ENCODE measurements around the gene ADGRV1. TPM values are rescaled to one million over a fixed set of nuclear protein-coding genes. Genes with fewer than 3 reads are reported as not detected.
A peak's percentile ranks its signal among the peaks of the same experiment; 100 is the strongest.

ADGRV1 gene
- total and polyA plus RNA-seq, 2 donors = 2.2 to 5.1 TPM

DNA sequence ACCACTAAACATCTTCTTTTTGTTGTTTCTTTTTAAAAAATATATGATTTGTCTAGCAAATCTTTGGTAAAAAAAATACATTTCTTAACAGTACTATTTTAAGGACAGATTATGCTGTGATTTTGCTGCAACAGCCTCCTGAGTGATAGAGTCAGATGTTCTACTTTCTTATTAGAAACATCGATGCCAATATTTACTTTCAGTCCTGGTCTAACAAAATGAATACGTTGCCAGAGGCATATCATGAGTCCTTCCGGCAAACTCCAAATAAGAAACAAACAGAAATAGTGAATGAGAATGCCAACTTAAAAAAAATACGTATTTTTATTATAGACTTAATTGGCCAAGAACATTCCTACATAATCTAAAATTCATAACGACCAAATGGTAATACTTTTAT lies 371.5 kb downstream of the ADGRV1 start:
- 97% methylated on average over 5 of the region's 5 CpGs for WGBS
- Histone ChIP-seq H3K4me3 (ENCODE audit: low read length in 2 of 2) (no peak overlapping the region), H3K9me3 (ENCODE audit: control insufficient read depth in 2 of 2, insufficient read depth in 1 of 2, low read length in 1 of 2) (peaks cover 0 to 3% of the 10 kb centered on the region in 2 donors), H3K36me3 (ENCODE audit: control insufficient read depth in 2 of 2, insufficient read depth in 2 of 2, low read length in 1 of 2) (no peaks in the 10 kb centered on the region), H3K27ac (ENCODE audit: low read depth in 1 of 2, low read length in 1 of 2) (no peak overlapping the region), H3K4me1 (ENCODE audit: control insufficient read depth in 2 of 2, insufficient read depth in 2 of 2, low read length in 2 of 2) (no peaks in the 10 kb centered on the region), H3K27me3 (ENCODE audit: control insufficient read depth in 2 of 2, insufficient read depth in 1 of 2, low read length in 1 of 2) (no peaks in the 10 kb centered on the region)
- no peak for DNase-seq (ENCODE audit: low read depth in 6 of 9, low spot score in 9 of 9)

DNA sequence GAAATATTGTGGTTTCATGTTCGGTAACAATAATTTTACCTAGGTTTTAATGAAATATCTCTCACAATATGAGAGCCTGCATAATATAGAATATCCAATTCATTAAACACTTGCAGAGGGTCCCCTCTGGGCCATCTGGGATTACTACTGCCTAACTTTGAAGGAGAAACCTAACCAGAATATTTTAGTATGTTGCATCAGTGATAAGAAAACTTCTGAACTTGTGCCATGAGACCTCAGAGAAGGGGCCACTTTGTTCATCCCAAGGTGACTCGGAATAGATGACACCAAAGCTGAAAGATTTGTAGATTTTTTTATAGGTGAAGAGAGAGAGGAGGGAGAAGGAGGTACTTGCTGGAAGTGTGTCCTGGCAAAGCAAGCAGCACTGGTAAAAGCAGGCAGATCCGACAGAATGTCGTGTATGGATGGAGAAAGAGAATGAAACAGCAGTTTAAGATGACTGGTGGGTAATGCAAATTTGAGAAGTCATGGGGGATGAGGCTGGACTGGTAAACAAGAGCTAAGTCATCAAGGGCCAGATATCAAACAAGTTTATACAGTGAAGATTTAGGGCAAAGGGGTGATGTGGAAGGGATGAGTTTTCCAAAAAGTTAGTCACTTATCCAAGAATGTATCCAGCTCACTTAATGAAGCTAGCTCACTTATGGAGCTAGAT lies 372.3 kb downstream of the ADGRV1 start:
- Histone ChIP-seq H3K4me1 (ENCODE audit: control insufficient read depth in 2 of 2, insufficient read depth in 2 of 2, low read length in 2 of 2) (no peaks in the 10 kb centered on the region), H3K9me3 (ENCODE audit: control insufficient read depth in 2 of 2, insufficient read depth in 1 of 2, low read length in 1 of 2) (peaks cover 0 to 3% of the 10 kb centered on the region in 2 donors), H3K27ac (ENCODE audit: low read depth in 1 of 2, low read length in 1 of 2) (no peak overlapping the region), H3K36me3 (ENCODE audit: control insufficient read depth in 2 of 2, insufficient read depth in 2 of 2, low read length in 1 of 2) (no peaks in the 10 kb centered on the region), H3K27me3 (ENCODE audit: control insufficient read depth in 2 of 2, insufficient read depth in 1 of 2, low read length in 1 of 2) (no peaks in the 10 kb centered on the region), H3K4me3 (ENCODE audit: low read length in 2 of 2) (no peak overlapping the region)
- no peak for DNase-seq (ENCODE audit: low read depth in 6 of 9, low spot score in 9 of 9)
- 87% methylated on average over 4 of the region's 4 CpGs for WGBS

DNA sequence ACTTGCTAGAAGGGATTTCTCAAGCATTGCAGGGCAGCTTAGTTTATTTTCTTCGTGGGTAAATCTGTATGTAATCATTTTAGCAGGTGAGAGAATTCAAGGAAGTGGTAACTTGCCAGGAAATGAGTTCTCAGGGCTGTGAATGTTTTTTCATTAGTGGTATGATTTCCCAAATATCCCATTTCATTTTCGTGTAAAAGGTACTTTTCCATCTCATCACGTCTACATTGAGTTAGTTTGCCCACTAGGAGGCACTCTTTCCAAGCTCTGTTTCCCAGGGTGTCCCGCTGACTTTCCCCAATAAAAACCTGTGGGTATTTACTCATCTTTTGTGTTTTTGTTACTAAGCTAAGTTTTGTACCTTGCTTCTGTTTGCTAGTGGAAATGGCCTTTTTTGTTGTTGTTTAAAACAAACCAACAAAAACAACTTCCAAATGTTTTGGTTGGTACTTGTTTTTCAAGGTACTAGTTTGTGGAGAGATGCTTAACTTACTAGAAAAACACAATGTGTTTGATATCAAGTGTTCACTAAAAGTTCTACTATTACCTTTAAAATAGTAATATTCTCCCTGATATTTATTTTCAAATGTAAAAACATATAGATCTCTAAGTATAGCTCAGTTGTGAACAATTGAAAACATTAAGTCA lies 373.6 kb downstream of the ADGRV1 start:
- no peaks in the 10 kb centered on the region for H3K36me3 ChIP-seq (ENCODE audit: control insufficient read depth in 2 of 2, insufficient read depth in 2 of 2, low read length in 1 of 2)
- H3K4me1 ChIP-seq (ENCODE audit: control insufficient read depth in 2 of 2, insufficient read depth in 2 of 2, low read length in 2 of 2) = no peaks in the 10 kb centered on the region
- no peak overlapping the region for H3K27ac ChIP-seq (ENCODE audit: low read depth in 1 of 2, low read length in 1 of 2)
- peak in 7 of 9 donors; percentile 16 to 56 (median 29) for DNase-seq (ENCODE audit: low read depth in 6 of 9, low spot score in 9 of 9)
- no peaks in the 10 kb centered on the region for H3K27me3 ChIP-seq (ENCODE audit: control insufficient read depth in 2 of 2, insufficient read depth in 1 of 2, low read length in 1 of 2)
- WGBS = 6% methylated on average over 4 of the region's 4 CpGs
- H3K9me3 ChIP-seq (ENCODE audit: control insufficient read depth in 2 of 2, insufficient read depth in 1 of 2, low read length in 1 of 2) = peaks cover 0 to 3% of the 10 kb centered on the region in 2 donors
- no peak overlapping the region for H3K4me3 ChIP-seq (ENCODE audit: low read length in 2 of 2)

DNA sequence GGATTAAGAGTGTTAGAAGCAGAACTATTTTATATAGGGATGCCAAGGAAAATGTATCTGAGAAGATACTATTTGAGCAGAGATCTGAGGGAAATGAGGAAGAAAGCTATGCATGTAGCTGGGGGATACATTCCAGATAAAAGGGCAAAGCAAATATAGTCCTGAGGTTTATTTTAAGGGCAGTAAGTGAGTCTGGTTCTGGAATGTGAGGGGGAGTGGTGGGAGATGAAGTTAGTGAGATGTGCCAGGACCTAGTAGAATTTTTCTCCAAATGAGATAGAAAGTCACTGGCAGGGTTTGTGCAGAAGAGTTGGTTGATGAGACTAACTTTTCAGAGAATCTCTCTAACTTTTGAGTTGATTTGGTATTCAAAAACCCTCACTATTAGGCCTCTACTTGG lies 374.7 kb downstream of the ADGRV1 start:
- Histone ChIP-seq H3K4me1 (ENCODE audit: control insufficient read depth in 2 of 2, insufficient read depth in 2 of 2, low read length in 2 of 2) (no peaks in the 10 kb centered on the region), H3K27ac (ENCODE audit: low read depth in 1 of 2, low read length in 1 of 2) (no peak overlapping the region), H3K27me3 (ENCODE audit: control insufficient read depth in 2 of 2, insufficient read depth in 1 of 2, low read length in 1 of 2) (no peaks in the 10 kb centered on the region), H3K4me3 (ENCODE audit: low read length in 2 of 2) (no peak overlapping the region), H3K36me3 (ENCODE audit: control insufficient read depth in 2 of 2, insufficient read depth in 2 of 2, low read length in 1 of 2) (no peaks in the 10 kb centered on the region), H3K9me3 (ENCODE audit: control insufficient read depth in 2 of 2, insufficient read depth in 1 of 2, low read length in 1 of 2) (peaks cover 0 to 3% of the 10 kb centered on the region in 2 donors)
- no peak for DNase-seq (ENCODE audit: low read depth in 6 of 9, low spot score in 9 of 9)

DNA sequence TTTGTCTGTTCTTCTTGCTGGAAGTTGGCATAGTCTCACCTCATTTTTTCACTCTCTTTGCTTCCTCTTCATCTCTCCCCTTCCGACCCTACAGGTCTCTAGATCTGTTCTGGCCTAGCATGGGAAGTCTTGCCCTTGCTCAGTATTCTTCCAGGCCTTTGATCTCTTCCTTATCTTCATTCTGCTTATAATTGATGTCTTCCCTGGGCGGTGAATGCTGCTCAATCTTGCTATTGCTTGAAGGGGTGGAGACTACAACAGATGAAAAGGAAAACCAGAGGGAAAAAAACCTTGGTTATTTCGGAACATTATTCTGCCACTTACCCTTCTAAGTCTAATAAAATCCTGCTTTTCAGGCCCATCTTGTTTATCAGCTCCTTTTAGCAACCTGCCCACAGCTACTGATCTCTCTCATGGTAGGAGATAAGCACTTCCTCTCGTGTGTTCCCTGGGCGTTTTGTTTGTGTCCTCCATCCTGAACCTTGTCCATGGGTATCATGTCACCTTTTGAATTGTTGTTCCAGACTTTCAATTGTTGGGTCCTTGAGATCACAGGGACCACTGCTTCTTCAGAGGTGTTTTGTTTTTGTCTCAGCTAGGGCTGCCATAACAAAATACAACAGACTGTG lies 375.6 kb downstream of the ADGRV1 start:
- H3K27ac ChIP-seq (ENCODE audit: low read depth in 1 of 2, low read length in 1 of 2) = no peak overlapping the region
- H3K4me3 ChIP-seq (ENCODE audit: low read length in 2 of 2) = no peak overlapping the region
- 94% methylated on average over 5 of the region's 5 CpGs for WGBS
- H3K4me1 ChIP-seq (ENCODE audit: control insufficient read depth in 2 of 2, insufficient read depth in 2 of 2, low read length in 2 of 2) = no peaks in the 10 kb centered on the region
- H3K9me3 ChIP-seq (ENCODE audit: control insufficient read depth in 2 of 2, insufficient read depth in 1 of 2, low read length in 1 of 2) = peaks cover 0 to 3% of the 10 kb centered on the region in 2 donors
- H3K27me3 ChIP-seq (ENCODE audit: control insufficient read depth in 2 of 2, insufficient read depth in 1 of 2, low read length in 1 of 2) = no peaks in the 10 kb centered on the region
- no peaks in the 10 kb centered on the region for H3K36me3 ChIP-seq (ENCODE audit: control insufficient read depth in 2 of 2, insufficient read depth in 2 of 2, low read length in 1 of 2)
- DNase-seq (ENCODE audit: low read depth in 6 of 9, low spot score in 9 of 9) = no peak

DNA sequence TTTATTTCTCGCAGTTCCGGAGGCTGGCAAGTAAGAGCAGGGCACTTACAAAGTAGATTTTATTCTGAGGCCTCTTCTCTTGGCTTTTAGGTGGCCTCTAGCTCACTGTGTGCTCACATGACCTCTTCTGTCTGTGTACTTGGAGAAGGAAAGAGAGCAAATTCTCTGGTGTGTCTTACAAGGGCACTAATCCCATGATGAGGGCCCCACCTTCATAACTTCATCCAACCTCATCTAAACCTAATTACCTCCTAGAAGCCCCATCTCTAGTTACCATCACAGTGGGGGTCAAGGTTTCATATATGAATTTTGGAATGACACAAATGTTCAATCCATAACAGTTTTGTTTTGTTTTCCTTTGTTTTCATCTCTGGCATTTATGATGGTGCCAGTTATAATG lies 376.1 kb downstream of the ADGRV1 start:
- peaks cover 0 to 3% of the 10 kb centered on the region in 2 donors for H3K9me3 ChIP-seq (ENCODE audit: control insufficient read depth in 2 of 2, insufficient read depth in 1 of 2, low read length in 1 of 2)
- no peaks in the 10 kb centered on the region for H3K36me3 ChIP-seq (ENCODE audit: control insufficient read depth in 2 of 2, insufficient read depth in 2 of 2, low read length in 1 of 2)
- no peak overlapping the region for H3K4me3 ChIP-seq (ENCODE audit: low read length in 2 of 2)
- no peaks in the 10 kb centered on the region for H3K27me3 ChIP-seq (ENCODE audit: control insufficient read depth in 2 of 2, insufficient read depth in 1 of 2, low read length in 1 of 2)
- H3K4me1 ChIP-seq (ENCODE audit: control insufficient read depth in 2 of 2, insufficient read depth in 2 of 2, low read length in 2 of 2) = no peaks in the 10 kb centered on the region
- DNase-seq (ENCODE audit: low read depth in 6 of 9, low spot score in 9 of 9) = no peak
- no peak overlapping the region for H3K27ac ChIP-seq (ENCODE audit: low read depth in 1 of 2, low read length in 1 of 2)
- WGBS = over 99% methylated on average over 2 of the region's 2 CpGs

DNA sequence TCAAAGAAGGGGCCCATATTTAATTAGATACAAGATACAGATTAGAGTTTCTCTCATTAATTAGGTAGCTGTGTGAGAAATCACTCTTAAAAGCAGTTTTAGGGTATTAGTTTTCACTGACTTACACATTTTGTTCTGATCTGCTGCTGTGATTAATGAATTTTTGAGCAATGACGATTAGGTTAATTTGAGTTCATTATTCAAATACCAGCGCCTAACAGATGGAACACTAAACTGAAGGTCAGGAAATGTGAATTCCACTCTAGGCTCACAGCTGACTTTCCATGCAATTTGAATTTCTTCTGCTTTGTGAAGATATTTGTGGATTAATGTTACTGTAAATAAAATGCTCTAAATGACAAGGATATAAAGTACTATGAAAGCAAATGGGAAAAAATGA lies 380.6 kb downstream of the ADGRV1 start:
- WGBS = 95% methylated on average over 2 of the region's 2 CpGs

DNA sequence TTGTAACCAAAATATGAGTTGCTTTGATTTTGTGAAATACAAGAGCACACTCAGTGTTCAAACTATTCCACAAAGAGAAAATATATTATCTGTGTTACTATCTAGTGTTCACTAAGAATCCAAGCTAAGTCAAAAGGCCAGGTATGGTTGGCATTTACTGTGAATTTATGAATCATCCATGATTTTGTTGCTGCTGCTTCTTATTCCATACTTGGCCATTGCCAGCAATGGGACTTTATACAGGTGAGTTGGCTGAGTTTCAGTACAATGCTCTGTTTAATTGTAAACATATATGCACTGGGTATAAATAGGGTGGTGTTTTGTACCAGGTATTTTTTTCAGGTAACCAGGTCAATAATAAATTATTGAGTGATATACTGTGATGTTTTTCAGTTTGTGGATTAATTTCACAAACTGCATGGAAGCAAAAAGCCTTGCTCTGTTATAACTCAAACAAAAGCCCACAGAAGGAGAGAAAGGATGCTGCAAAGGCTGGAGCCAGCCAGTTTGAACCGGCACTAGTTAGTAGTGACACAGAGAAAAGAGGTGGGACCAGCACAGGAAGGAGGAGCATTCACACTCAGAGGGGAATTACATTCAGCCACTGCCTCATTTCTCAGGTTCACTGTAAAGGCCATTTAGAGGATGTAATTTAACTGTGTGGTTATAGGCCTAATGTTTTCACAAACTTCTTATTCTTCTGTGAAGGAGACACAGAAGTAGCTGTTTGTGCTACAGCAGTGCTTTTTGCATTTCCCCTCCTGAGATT lies 381.8 kb downstream of the ADGRV1 start:
- Histone ChIP-seq H3K27ac (ENCODE audit: low read depth in 1 of 2, low read length in 1 of 2) (peak overlapping the region in 1 of 2 donors; percentile 46), H3K9me3 (ENCODE audit: control insufficient read depth in 2 of 2, insufficient read depth in 1 of 2, low read length in 1 of 2) (no peaks in the 10 kb centered on the region), H3K4me1 (ENCODE audit: control insufficient read depth in 2 of 2, insufficient read depth in 2 of 2, low read length in 2 of 2) (no peaks in the 10 kb centered on the region), H3K36me3 (ENCODE audit: control insufficient read depth in 2 of 2, insufficient read depth in 2 of 2, low read length in 1 of 2) (no peaks in the 10 kb centered on the region), H3K4me3 (ENCODE audit: low read length in 2 of 2) (no peak overlapping the region), H3K27me3 (ENCODE audit: control insufficient read depth in 2 of 2, insufficient read depth in 1 of 2, low read length in 1 of 2) (no peaks in the 10 kb centered on the region)
- peak; percentile 15 to 66 (median 31) for DNase-seq (ENCODE audit: low read depth in 6 of 9, low spot score in 9 of 9)
- WGBS = 54% methylated on average over 1 of the region's 1 CpG

More for the DNA sequence above, 380.6 kb downstream of the ADGRV1 start:
- H3K27ac ChIP-seq (ENCODE audit: low read depth in 1 of 2, low read length in 1 of 2) = no peak overlapping the region
- H3K27me3 ChIP-seq (ENCODE audit: control insufficient read depth in 2 of 2, insufficient read depth in 1 of 2, low read length in 1 of 2) = no peaks in the 10 kb centered on the region
- peaks cover 0 to 3% of the 10 kb centered on the region in 2 donors for H3K9me3 ChIP-seq (ENCODE audit: control insufficient read depth in 2 of 2, insufficient read depth in 1 of 2, low read length in 1 of 2)
- no peak overlapping the region for H3K4me3 ChIP-seq (ENCODE audit: low read length in 2 of 2)
- DNase-seq (ENCODE audit: low read depth in 6 of 9, low spot score in 9 of 9) = no peak
- H3K36me3 ChIP-seq (ENCODE audit: control insufficient read depth in 2 of 2, insufficient read depth in 2 of 2, low read length in 1 of 2) = no peaks in the 10 kb centered on the region
- no peaks in the 10 kb centered on the region for H3K4me1 ChIP-seq (ENCODE audit: control insufficient read depth in 2 of 2, insufficient read depth in 2 of 2, low read length in 2 of 2)
